HG03060 (cell line): ENCODE results near the gene SAE1.
"Not testable (repeated sequence)": the region's sequence is repeated elsewhere in the genome, so short reads cannot be mapped to it uniquely, and the experiment has no call there.

ENCODE experiments used
- ATAC-seq: cut with Tn5 transposase; IDR thresholded peaks from one replicate; pipeline ENCODE4 v1.9.1; 2021; ENCODE audit warnings: low read depth, moderate number of reproducible peaks; ENCODE audit not compliant: unreplicated experiment

SAE1 gene

DNA sequence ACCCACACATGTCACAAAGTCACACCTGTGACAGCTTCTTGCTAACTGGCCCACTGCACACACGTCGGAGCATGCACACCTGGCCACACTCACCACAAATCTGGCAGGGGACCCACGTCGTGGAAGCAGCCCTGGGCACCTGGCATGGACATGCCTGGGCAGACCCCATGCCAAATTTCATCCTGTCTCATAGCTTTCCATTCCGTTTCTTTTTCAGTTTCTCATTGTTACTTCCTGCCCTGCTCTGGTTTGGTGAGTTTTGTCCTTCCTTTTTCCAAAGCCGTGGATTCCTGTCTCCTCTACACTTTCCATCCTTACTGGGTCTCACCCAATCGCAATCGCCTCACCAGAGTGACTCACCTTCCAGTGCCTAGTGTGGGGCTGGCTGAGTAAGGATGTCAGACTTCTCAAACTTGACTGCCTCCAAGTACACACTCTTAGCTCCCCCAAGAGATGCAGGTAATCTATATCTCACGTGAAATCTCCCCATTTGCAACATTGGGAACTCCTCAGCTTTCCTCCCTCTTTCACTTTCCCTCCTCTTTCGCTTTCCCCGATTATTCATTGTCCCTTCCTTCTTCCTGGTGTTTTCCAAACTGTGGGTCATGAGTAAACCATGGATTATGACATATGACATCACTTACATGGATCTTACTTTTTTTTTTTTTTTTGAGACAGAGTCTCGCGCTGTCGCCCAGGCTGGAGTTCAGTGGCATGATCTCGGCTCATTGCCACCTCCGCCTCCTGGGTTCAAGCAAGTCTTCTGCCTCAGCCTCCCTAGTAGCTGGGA lies 102.0 kb downstream of the SAE1 start:
- ATAC-seq = no peak

GRCh38 chr19:47236072-47236675 lies 105.5 kb downstream of the SAE1 start:
- no peak for ATAC-seq

GRCh38 chr19:47239152-47239551 lies 108.5 kb downstream of the SAE1 start:
- ATAC-seq = no peak

- ATAC-seq = no peak
Observed at GRCh38 chr19:47239610-47240296, 109.1 kb downstream of the SAE1 start.

- ATAC-seq = no peak
Observed at GRCh38 chr19:47240556-47240955, 109.9 kb downstream of the SAE1 start.

DNA sequence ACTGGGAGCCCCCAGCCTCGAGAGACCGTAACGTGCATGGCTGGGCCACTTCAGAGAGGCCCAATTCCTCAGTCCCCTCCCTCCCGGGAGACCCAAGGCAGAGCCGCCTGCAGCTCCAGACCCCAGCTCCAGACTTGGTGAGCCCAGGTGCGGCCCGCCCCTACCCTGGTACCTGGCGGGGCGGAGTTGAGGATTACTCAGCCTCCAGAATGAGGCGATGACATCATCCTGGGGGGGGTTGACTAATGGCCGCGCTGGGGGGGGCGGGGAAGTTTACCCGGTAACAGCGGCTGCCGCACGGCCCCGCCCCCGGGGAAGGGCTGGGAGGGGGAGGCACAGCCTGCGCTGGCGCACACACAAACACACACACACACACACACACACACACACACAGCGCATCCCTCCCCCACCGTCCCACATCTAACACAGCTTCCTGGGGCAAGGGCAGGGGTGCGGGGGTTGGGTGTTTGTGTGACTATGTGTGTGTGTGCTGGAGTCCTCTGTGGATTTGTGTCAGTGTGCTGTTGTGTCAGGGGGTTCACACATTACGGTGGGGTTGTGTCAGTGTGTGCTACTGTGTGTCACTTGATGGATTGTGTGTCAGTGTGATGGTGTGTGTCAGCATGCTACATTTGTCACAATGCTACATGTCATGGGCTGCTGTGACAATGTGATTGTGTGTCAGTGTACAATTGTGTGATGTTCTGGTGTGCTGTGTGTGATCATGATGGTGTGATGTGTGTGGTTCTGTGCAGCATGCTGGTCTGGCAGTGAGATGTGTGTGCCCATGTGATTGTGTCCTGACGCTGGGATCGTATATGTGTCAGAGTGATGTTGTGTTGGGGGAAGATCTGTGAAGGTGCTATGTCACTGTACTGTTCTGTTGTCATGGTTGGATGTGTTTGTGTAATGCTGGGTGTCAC lies 110.6 kb downstream of the SAE1 start:
- no peak for ATAC-seq

- ATAC-seq = no peak
Observed at GRCh38 chr19:47241919-47242577, 111.4 kb downstream of the SAE1 start.

DNA sequence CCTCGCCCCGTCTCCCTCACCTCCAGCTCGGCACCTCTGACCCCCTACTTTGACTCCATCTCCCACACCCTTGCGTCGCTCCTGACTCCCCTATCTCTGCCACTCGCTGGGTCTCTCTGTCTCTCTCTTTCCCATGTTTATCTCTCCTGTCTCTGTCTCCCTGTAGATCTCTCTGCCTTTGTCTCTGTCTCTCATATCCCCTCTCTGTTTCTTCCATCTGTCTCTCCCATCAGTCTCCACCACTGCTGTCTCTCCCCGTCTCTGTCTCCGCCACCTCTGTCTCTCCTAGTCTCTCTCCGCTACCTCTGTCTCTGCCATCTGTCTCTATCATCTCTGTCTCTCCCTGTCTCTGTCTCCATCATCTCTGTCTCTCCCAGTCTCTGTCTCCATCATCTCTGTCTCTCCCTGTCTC lies 112.7 kb downstream of the SAE1 start:
- ATAC-seq = no peak

- ATAC-seq = peak; percentile 61
Observed at GRCh38 chr19:47243776-47244547, 113.3 kb downstream of the SAE1 start.

DNA sequence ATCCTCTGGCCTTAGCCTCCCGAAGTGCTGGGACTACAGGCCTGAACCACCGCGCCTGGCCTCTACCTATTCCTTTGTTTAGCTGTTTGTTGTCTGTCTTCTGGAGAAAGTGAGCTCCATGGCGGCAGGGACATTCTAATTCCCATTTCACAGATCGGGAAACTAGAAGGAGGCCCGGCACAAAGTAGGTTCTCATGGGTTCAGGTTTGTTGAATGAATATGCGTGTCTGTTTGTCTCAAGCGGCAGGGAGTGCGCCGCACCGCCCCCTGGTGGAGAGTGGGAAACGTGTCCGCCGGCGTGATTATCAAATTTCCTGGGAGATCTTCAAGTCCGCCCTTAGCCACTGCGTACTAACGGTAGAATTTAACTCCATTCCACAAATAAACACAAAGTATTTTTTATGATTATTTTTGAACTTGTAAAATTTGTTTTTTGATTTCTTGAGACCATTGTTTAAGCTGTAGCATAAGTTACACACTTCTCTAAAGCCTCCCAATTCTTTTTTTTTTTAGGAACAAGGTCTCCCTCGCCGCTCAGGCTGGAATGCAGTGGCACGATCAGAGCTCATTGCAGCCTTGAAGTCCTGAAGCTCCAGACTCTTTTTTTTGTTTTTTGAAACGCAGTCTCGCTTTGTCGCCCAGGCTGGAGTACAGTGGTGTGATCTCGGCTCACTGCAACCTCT lies 116.8 kb downstream of the SAE1 start:
- ATAC-seq = no peak

- not testable (repeated sequence) for ATAC-seq
Observed at GRCh38 chr19:47253016-47253415, 122.4 kb downstream of the SAE1 start.

GRCh38 chr19:47253467-47253881 lies 122.8 kb downstream of the SAE1 start:
- no peak for ATAC-seq

- no peak for ATAC-seq
Observed at GRCh38 chr19:47253970-47254369, 123.3 kb downstream of the SAE1 start.

DNA sequence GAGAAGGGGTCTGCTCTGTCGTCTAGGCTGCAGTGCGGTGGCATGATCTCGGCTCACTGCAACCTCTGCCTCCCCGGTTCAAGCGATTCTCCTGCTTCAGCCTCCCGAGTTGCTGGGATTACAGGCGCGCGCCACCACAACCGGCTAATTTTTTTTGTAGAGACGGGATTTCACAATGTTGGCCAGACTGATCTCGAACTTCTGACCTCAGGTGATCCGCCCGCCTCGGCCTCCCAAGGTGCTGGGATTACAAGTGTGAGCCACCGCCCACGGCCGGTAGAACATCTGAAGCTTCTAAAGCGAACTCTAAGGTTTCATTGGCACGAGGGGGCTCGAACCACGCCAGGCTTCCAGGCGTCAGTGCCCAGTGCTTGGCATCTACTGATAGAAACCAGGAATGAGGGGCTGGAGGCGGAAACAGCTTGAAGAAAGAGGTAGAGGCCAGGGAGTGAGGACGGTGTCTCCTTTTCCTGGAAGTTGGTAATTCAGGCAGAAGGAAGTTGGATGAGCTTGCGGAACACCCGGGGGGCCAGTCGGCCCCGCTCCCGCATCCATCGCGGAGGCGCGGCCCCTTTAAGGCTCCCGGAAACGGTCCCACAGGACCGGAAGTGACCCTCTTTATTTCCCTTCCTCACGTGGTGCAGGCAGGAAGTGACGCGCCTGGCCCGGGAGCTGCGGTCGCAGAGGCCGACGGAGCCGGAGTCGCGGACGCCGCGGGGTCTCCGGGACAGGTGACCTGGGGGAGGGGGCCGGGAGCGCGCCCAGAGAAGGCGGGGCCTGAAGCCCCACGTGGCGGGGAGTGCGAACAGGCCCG lies 125.5 kb downstream of the SAE1 start, which contains the start of gene CCDC9:
Gene CCDC9 (plus strand): TSS at position 647 of the 814 bp plus-strand sequence. CDS start 1,876 bp downstream, outside the sequence.
- ATAC-seq = no peak

GRCh38 chr19:47256693-47257410 lies 126.2 kb downstream of the SAE1 start:
- ATAC-seq = peak; percentile 72

- no peak for ATAC-seq
Observed at GRCh38 chr19:47257411-47258169, 127.0 kb downstream of the SAE1 start.
